Measurements from ENCODE around the gene IKZF4.
"Not testable (repeated sequence)": the region's sequence is repeated elsewhere in the genome, so short reads cannot be mapped to it uniquely, and the experiment has no call there.

Gene IKZF4

DNA sequence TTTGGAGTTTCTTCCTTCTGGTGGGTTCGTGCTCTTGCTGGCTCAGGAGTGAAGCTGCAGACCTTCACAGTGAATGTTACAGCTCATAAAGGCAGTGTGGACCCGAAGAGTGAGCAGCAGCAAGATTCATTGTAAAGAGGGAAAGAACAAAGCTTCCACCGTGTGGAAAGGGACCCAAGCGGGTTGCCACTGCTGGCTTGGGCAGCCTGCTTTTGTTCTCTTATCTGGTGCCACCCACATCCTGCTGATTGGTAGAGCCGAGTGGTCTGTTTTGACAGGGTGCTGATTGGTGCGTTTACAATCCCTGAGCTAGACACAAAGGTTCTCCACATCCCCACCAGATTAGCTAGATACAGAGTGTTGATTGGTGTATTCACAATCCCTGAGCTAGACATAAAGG is 21.3 kb upstream of the IKZF4 start:
- DNase-seq (ENCODE audit: low spot score): not testable (repeated sequence)

DNA sequence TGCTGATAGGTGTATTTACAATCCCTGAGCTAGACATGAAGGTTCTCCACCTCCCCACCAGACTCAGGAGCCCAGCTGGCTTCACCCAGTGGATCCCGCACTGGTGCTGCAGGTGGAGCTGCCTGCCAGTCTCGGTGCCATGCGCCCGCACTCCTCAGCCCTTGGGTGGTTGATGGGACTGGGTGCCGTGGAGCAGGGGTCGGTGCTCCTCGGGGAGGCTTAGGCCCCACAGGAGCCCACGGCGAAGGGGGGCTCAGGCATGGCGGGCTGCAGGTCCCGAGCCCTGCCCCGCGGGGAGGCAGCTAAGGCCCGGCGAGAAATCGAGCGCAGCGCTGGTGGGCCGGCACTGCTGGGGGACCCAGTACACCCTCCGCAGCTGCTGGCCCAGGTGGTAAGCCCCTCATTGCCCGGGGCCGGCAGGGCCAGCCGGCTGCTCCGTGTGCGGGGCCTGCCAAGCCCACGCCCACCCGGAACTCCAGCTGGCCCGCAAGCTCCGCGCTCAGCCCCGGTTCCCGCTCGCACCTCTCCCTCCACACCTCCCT is 20.8 kb upstream of the IKZF4 start:
- not testable (repeated sequence) for DNase-seq (ENCODE audit: low spot score)

DNA sequence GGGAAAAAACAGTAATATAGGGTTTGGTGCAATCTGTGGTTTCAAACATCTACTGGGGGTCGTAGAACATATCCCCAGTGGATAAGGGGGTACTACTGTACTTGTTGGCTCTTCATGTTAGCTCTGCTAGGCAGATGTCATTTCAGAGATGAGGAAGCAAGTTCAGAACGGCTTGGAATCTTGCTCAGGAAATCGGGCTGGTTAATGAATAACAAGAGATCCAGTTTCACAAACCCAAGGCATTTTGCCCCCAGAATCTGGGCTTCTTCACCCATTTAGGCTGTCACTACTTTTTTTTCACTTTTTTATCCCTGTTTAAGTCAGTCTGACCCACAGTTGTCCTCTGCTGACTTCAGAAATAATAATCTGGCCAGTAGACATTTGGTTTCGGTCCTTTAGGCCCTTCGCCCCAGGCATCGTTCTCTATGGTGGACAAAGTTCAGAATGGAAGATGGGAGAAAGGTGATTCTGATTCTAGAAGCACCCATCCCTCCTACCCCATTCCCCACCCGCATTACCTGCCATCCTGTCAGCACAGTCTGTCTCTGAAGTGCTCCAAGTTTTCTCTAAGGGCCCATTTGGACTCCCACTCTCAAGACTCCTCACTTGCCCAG is 19.2 kb upstream of the IKZF4 start:
- DNase-seq (ENCODE audit: low spot score): no peak

DNA sequence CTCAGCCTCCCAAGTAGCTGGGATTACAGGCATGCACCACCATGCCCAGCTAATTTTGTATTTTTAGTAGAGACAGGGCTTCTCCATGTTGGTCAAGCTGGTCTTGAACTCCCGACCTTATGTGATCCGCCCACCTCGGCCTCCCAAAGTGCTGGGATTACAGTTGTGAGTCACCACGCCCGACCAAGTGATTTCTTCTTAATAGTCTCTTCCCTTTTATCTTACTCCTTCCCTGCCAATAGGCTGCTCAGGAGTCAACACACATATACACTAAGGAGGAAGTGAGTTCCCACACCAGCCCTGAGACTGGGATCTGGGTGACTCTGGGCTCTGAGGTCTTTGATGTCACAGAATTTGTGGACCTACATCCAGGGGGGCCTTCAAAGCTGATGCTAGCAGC is 17.5 kb upstream of the IKZF4 start:
- not testable (repeated sequence) for DNase-seq (ENCODE audit: low spot score)

DNA sequence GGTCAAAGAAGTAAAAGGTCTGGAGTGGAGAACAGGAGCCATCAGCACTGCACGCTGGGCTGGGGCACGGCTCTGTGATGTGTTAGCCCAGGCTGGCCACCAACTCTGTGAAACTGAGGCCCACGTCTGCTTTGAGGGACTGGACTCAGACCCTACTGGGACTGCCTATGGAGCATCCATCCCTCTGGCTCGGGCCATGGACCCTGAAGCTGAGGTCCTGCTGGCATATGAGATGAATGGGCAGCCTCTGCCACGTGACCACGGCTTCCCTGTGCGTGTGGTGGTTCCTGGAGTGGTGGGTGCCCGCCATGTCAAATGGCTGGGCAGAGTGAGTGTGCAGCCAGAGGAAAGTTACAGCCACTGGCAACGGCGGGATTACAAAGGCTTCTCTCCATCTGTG is 16.6 kb upstream of the IKZF4 start:
- no peak for DNase-seq (ENCODE audit: low spot score)

DNA sequence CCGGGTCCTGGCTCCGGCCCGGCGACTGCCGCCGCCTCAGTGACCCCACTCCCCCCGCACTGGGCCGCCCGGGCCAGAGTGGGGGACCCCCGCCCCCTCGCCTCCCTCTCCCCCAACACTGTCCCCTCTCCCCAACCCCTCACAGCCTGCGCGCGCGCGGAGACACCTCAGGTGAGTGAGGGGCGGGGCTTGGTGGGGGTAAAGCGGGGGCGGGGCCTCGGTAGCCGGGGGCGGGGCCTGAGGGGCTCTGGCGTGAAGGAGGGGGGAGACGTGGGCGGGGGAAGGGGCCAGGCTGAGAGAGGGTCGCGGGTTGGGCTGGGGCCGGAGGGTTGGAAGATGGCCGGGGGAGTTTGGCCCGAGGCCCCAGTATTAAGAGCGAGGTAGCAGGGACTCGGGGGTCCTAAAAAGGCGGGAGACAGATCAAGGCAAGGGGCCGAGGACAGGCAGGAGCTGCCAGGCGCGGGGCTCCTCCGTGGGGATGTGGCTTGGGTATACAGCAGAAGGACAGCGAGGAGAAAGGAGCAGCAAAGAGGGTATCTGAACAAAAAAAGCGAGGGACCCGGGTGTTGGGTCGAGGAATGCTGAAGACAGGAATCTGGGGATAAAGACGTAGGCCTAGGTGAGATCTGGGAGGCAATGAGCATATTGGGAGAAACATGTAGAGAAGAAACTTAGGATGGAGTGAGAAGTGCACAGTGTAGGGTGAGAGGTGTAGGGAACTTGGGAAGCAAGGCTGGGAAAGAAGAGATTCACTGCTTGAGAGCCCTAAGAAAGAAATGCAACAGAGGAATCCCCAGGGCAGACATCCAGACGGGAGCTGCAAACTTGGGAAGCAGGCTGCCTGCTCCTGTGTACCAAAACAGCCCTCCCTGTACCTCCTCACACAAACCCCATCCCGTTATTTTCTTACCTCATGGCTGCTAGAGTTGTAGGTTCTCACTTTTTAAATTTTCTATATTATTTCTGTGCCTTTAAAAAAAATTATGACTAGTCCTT is 13.0 kb upstream of the IKZF4 start:
- peak; percentile 45 for DNase-seq (ENCODE audit: low spot score)

DNA sequence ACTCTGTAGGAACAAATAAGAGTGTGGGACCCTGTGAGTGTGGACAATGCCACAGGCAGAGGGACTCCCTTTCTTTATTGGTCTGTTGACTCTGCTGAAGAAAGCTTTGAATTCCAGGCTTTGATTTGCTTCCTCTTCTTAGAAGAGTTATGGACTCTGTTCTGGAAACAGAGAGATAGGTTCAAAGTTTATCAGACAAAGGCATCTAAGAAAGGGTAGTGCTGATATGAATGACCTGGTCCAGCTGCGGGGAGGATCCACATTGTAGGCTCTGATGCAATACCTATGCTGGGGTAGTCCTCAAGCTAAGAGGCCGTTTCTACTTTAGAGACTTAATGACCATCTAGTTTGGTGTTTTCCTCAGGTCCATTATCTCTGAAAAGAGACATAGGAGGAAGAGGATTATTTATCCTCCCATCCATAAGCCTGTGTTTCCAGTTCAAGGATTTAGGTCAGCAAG is 10.7 kb upstream of the IKZF4 start:
- no peak for DNase-seq (ENCODE audit: low spot score)

DNA sequence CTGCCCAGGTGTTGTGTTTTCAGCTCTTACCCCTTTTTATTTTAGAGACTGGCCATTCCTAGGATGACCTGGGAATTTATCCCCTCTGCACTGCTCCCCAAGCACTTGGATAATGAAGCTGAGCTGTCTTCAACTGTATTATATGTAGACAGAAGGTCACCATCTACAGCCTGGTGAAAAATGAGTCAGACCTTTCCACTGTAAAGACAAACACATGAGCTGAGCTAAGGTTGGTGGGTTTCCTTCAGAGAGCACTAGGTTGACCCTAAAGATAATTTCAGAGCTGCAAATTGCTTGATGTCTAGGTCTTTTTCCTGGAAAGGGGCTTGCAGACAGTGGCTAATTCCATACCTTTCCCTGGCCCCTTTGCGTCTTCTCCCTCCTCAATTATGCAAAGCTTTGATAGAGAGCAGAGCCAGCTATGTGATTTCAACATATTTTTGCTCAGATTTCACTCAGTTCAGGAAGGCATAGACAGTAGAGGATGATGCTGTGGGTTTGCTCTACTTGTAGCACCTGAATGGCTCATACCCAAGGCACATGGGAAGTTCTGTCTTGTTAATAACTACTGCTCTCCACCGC is 9.2 kb upstream of the IKZF4 start:
- no peak for DNase-seq (ENCODE audit: low spot score)

DNA sequence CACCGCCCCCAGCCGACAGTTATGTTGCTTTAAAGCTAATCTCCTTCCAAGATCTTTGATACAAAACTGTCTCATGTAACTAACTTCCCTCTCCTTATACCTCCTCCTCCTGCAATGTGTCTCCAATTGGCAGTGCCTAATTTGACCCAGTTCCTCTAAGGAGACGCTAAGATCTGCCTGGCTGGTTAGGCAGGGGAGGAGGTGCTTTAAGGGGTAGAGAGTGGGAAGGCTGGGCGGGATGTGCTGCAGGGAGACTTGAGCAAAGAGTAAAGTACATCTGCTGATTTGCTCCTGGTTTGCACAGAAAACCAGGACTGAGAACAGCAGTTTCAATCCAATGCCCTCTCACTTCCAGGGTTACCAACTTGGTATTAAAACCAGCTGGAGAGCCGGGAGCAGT is 7.4 kb upstream of the IKZF4 start:
- DNase-seq (ENCODE audit: low spot score): no peak

DNA sequence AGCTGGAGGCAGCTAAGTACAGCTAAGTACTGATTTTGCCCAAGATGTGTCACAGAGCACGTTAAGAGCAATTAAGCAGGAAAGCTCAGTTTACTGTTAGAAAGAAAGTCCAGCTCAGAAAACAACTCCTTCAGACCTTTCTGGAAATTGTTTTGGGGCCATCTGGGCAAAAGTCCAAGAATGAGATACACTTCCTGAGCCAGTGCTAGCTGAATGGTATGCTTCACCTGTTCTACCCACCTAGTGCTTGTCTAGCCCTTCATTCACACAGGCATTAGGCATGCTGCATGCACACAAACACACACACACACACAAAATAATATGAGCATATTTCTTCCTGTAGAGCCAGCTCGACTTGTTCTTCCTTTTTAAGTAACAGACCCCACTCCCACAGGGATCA is 6.6 kb upstream of the IKZF4 start:
- DNase-seq (ENCODE audit: low spot score): no peak

DNA sequence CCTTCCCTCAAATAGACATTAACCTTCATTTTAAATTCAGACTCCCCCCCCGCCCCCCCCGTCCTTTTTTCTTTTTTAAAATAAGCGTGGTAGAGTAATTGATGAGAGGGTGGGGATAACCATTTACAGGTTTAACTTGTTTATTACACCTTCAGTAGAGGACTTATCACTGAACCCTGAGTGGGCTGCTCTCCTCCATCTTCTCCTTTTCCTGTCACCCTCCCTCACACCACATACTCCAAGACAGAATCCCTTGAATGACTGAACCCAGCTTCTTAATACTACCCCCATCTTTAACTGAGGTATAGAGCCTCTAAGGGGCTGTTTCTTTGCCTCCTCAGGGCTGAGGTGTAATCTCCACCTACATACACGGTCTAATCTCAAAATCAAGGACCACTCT is 3.7 kb upstream of the IKZF4 start:
- DNase-seq (ENCODE audit: low spot score): no peak

DNA sequence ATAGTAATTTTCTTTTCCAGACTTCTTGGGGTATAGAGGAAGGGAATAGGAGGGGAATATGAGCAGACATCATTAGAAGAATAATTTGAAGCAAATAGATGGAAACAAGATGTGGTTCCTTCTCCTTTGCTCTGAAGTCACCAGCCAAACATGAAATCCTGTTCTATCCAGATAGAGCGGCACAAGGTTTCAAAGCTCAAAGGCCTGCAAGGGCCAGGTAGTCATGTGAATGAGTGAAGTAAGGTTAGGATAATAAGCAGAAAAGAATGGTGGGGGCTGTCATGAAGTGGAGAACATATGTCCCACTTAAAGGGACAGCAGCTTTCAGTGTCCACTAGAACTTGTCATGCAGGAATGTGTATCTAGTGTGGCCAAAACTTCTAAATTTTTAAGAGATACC is 2.5 kb upstream of the IKZF4 start:
- no peak for DNase-seq (ENCODE audit: low spot score)

DNA sequence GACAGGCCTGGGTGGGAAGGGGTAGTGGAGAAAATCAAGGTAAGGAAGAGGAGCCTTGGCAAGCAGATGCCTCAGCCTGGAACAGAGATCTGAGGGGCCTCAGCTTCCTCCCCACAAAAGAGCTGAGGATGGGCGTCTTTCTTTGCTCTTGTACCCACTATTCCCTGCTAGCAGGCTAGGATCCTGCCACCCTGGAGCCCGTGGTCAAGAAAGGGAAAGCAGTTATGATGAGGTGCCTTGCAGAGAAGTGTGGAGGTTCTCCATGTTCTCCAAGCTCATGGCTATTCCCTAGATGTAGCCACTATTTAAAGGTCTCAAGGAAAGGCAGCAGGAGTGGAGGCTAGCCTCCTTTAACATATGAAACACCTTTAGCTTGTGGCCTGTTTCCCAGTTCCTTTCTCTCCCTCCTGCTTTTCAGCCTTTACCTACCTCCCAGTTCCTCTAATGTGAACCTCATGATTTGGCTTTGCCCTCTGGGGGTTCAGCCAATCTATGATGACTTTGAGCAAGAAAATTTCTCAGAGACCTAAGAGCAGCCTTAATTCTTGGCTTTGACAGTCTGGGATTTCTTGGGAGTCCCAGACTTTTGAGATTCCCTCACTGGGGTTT is 1.1 kb downstream of the IKZF4 start:
- DNase-seq (ENCODE audit: low spot score): no peak

DNA sequence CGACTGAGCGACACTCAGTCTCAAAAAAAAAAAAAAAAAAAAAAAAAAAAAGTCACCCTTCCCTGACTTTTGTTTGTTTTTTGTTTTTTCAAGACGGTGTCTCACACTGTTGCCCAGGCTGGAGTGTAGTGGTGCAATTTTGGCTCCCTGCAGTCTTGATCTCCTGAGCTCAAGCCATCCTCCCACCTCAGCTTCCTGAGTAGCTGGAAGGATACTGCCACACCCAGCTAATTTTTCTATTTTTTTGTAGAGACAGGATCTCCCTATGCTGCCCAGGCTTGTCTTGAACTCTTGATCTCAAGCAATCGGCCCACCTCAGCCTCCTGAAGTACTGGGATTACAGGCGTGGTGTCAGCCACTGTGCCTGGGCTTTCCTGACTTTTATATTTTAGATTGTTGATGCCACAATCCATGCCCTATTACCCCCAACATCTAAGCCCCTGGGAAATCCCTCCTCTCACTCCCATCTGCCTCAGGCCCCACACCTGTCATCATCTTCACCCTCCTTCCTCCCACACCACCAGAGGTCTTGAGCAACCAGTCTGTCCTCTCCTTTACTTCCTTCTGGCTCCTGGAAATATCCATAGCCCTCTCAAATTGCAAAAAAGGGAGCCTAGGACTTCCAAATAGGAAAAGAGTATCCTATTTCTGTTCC is 7.8 kb downstream of the IKZF4 start:
- DNase-seq (ENCODE audit: low spot score): no peak

DNA sequence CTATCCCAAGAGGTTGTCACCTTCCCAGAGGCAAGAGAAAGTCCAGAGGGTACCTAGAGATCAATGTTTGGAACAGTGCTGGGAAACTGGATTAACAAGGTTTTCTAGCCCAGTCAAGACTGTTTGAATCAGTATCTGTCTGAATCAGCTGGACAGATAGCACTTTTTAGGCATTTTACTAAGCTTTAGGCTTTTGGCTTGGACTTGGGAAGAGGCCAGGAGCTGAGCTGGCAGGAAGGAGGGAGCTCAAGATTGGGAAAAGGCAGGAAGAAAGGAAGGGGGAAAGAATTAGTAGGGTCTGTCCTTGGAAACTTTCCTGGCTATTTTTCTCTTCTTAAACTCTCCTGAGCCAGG is 8.3 kb downstream of the IKZF4 start:
- DNase-seq (ENCODE audit: low spot score): no peak

DNA sequence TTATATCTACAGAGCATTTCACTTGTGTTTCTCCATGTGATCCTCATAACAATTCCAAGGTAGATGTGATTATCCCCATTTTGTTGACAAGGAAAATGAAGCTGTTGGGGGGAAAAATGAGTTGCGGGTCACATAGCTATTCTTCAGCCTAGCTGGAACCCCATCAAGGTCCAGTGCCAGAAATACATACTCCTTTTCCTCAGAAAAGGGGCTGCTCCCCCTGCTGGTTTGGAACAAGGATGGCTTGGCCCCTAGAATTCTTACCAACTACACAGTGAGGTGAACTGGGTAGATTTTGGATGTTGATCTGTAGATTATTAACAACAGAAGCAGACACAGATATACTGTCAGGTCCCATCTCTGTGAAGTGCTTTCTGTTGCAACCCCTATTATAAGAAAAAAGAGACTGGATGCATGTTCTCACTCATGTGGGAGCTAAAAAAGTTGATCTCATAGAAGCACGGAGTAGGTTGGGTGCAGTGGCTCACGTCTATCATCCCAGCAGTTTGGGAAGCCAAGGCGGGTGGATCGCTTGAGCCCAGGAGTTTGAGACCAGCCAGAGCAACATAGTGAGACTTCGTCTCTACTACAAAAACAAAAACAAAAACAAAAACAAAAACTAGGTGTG is 8.9 kb downstream of the IKZF4 start:
- peak; percentile 76 for DNase-seq (ENCODE audit: low spot score)

DNA sequence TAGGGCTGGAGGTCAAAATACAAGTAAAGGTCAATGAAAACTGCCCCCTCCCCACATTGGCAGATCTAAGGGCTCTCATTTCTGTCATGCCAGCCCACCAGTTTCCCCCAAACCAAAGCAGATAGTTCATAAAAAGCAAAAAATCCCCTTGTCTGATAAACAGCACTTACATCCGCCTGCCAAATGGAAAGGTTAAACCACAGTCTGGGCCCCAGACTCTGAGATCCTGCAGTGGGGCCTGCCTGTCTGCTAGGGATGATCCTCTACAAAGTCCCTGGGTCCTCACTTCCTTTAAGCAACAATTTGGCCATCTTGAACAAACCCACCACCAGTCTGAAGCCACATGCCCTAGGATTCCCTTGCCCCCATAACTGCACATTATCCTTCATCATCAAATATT is 11.1 kb downstream of the IKZF4 start:
- DNase-seq (ENCODE audit: low spot score): no peak

DNA sequence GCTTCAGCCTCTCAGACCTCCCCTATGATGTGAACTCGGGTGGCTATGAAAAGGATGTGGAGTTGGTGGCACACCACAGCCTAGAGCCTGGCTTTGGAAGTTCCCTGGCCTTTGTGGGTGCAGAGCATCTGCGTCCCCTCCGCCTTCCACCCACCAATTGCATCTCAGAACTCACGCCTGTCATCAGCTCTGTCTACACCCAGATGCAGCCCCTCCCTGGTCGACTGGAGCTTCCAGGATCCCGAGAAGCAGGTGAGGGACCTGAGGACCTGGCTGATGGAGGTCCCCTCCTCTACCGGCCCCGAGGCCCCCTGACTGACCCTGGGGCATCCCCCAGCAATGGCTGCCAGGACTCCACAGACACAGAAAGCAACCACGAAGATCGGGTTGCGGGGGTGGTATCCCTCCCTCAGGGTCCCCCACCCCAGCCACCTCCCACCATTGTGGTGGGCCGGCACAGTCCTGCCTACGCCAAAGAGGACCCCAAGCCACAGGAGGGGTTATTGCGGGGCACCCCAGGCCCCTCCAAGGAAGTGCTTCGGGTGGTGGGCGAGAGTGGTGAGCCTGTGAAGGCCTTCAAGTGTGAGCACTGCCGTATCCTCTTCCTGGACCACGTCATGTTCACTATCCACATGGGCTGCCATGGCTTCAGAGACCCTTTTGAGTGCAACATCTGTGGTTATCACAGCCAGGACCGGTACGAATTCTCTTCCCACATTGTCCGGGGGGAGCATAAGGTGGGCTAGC is 13.9 kb downstream of the IKZF4 start:
- DNase-seq (ENCODE audit: low spot score): no peak

DNA sequence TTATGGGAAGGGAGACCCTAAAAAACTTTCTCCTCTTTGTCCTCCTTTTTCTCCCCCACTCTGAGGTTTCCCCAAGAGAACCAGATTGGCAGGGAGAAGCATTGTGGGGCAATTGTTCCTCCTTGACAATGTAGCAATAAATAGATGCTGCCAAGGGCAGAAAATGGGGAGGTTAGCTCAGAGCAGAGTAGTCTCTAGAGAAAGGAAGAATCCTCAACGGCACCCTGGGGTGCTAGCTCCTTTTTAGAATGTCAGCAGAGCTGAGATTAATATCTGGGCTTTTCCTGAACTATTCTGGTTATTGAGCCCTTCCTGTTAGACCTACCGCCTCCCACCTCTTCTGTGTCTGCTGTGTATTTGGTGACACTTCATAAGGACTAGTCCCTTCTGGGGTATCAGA is 16.3 kb downstream of the IKZF4 start:
- no peak for DNase-seq (ENCODE audit: low spot score)

DNA sequence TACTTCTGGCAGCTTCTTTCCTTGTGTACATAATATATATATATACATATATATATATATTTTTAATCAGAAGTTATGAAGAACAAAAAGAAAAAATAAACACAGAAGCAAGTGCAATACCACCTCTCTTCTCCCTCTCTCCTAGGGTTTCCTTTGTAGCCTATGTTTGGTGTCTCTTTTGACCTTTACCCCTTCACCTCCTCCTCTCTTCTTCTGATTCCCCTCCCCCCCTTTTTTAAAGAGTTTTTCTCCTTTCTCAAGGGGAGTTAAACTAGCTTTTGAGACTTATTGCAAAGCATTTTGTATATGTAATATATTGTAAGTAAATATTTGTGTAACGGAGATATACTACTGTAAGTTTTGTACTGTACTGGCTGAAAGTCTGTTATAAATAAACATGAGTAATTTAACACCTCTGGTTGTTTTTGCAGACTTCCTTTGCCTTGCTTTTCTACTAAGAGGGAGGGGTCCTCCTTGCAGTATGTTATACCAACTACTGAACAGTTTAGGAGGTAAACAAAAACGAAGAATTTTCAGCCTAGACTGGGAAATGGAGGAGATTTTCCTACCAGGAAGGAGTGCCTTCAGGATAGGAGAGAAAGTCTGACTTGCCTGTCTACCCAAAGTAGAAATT is 17.3 kb downstream of the IKZF4 start:
- DNase-seq (ENCODE audit: low spot score): no peak

Measured in NAMALWA (cell line).